ENCODE data around the gene TNS1.

Gene TNS1

GRCh38 chr2:217846321-217846743 is 156.5 kb downstream of the TNS1 start:
- peaks cover 56% of the 10 kb centered on the region for H3K36me3 ChIP-seq
- H3K27me3 ChIP-seq, result no peaks in the 10 kb centered on the region
- no peaks in the 10 kb centered on the region; the same call in 1 of the 2 replicates for H3K9me3 ChIP-seq
- TF ChIP-seq CTCF (IDR thresholded peaks at IDR 0.05; ENCODE audit: low read depth, low read length), result no peak
- DNase-seq, result no peak
- peaks cover 2% of the 10 kb centered on the region for H3K4me1 ChIP-seq
- H3K4me3 ChIP-seq (ENCODE audit: low read depth, low read length), result no peak overlapping the region

GRCh38 chr2:217845301-217845700 is 157.5 kb downstream of the TNS1 start:
- Histone ChIP-seq H3K36me3 (peaks cover 56% of the 10 kb centered on the region), H3K4me1 (no peaks in the 10 kb centered on the region), H3K27me3 (no peaks in the 10 kb centered on the region)

GRCh38 chr2:217844696-217845095 is 158.1 kb downstream of the TNS1 start:
- H3K4me1 ChIP-seq, result no peaks in the 10 kb centered on the region
- peaks cover 55% of the 10 kb centered on the region for H3K36me3 ChIP-seq
- H3K4me3 ChIP-seq (ENCODE audit: low read depth, low read length), result no peak overlapping the region

More at GRCh38 chr2:217845301-217845700, 157.5 kb downstream of the TNS1 start:
- Histone ChIP-seq H3K9me3 (no peaks in the 10 kb centered on the region; the same call in 1 of the 2 replicates), H3K4me3 (ENCODE audit: low read depth, low read length) (no peak overlapping the region)
- no peak for DNase-seq
- TF ChIP-seq CTCF (IDR thresholded peaks at IDR 0.05; ENCODE audit: low read depth, low read length), result no peak

GRCh38 chr2:217843324-217843723 is 159.5 kb downstream of the TNS1 start:
- no peak for TF ChIP-seq CTCF (IDR thresholded peaks at IDR 0.05; ENCODE audit: low read depth, low read length)
- H3K9me3 ChIP-seq, result no peaks in the 10 kb centered on the region; the same call in 1 of the 2 replicates
- H3K27me3 ChIP-seq, result no peaks in the 10 kb centered on the region
- H3K4me1 ChIP-seq, result no peaks in the 10 kb centered on the region
- peaks cover 42% of the 10 kb centered on the region for H3K36me3 ChIP-seq
- H3K4me3 ChIP-seq (ENCODE audit: low read depth, low read length), result no peak overlapping the region
- DNase-seq, result no peak

More at GRCh38 chr2:217844696-217845095, 158.1 kb downstream of the TNS1 start:
- no peak for DNase-seq
- TF ChIP-seq CTCF (IDR thresholded peaks at IDR 0.05; ENCODE audit: low read depth, low read length), result no peak
- Histone ChIP-seq H3K27me3 (no peaks in the 10 kb centered on the region), H3K9me3 (no peaks in the 10 kb centered on the region; the same call in 1 of the 2 replicates)

- H3K9me3 ChIP-seq, result no peaks in the 10 kb centered on the region; the same call in 1 of the 2 replicates
- H3K27me3 ChIP-seq, result no peaks in the 10 kb centered on the region
- DNase-seq, result no peak
- peaks cover 29% of the 10 kb centered on the region for H3K36me3 ChIP-seq
- TF ChIP-seq CTCF (IDR thresholded peaks at IDR 0.05; ENCODE audit: low read depth, low read length), result no peak
- no peak overlapping the region for H3K4me3 ChIP-seq (ENCODE audit: low read depth, low read length)
- H3K4me1 ChIP-seq, result no peaks in the 10 kb centered on the region
Observed at GRCh38 chr2:217842017-217842416, 160.8 kb downstream of the TNS1 start.

GRCh38 chr2:217840522-217840921 is 162.3 kb downstream of the TNS1 start:
- Histone ChIP-seq H3K36me3 (peaks cover 14% of the 10 kb centered on the region), H3K4me1 (no peaks in the 10 kb centered on the region), H3K4me3 (ENCODE audit: low read depth, low read length) (no peak overlapping the region), H3K27me3 (no peaks in the 10 kb centered on the region), H3K9me3 (no peaks in the 10 kb centered on the region; the same call in 1 of the 2 replicates)
- TF ChIP-seq CTCF (IDR thresholded peaks at IDR 0.05; ENCODE audit: low read depth, low read length), result no peak
- no peak for DNase-seq

Data from BE2C (cell line).